Measurements from ENCODE around the gene ADGRG6. TPM values are rescaled to one million over a fixed set of nuclear protein-coding genes. Genes with fewer than 3 reads are reported as not detected.

The ADGRG6 gene
- total and polyA plus RNA-seq, 10 of the 15 experiments (the other 5 are each of a cell fraction or from before 2014, with no cell fraction given), result 0.01 to 0.24 (median 0.13) TPM; not detected in 7

GRCh38 chr6:142354650-142355049, 52.8 kb downstream of the ADGRG6 start:
- ChIA-PET SMC1A (ENCODE audit: uncharacterized antibody, unreplicated experiment) (no interaction called here), RAD21 (ENCODE audit: unreplicated experiment) (no interaction called here), POLR2A (no interaction called here), CTCF (no interaction called here)
- no peaks in the 10 kb centered on the region for H3K27me3 ChIP-seq (replicated peaks in 1 of 2; ENCODE audit: control insufficient read depth in 2 of 2, insufficient read depth in 2 of 2, low read length in 1 of 2)
- no peaks in the 10 kb centered on the region for H3K79me2 ChIP-seq (ENCODE audit: control insufficient read depth, insufficient read depth, low read length)
- no peak overlapping the region for H3K27ac ChIP-seq (ENCODE audit: control insufficient read depth, insufficient read depth)
- H3K9ac ChIP-seq (ENCODE audit: control insufficient read depth, insufficient read depth, low read length), result no peak overlapping the region
- ATAC-seq (no peak), DNase-seq (ENCODE audit: low read depth, low spot score) (no peak), FAIRE-seq (no peak)
- WGBS (ENCODE audit: insufficient coverage, insufficient replicate concordance, low lambda C conversion rate, missing lambda C conversion rate), result 46% methylated on average over 3 of the region's 3 CpGs
- no peak overlapping the region for H3K4me2 ChIP-seq (ENCODE audit: control insufficient read depth, insufficient read depth)
- intact Hi-C loops (cut with micrococcal nuclease; ENCODE audit: unreplicated experiment), result no loop called here
- H3K36me3 ChIP-seq (ENCODE audit: control insufficient read depth in 2 of 2, insufficient read depth in 2 of 2, low read length in 1 of 2), result no peaks in the 10 kb centered on the region
- H3K9me3 ChIP-seq (replicated peaks; ENCODE audit: control insufficient read depth, insufficient read depth, low read length), result no peaks in the 10 kb centered on the region
- no TSS peak for BruUV-seq (replicated peaks)
- in situ Hi-C loops (cut with MboI), result no loop called here
- no peak overlapping the region for H2AFZ ChIP-seq (ENCODE audit: control insufficient read depth, low read depth, low read length)
- no peaks in the 10 kb centered on the region for H4K20me1 ChIP-seq (ENCODE audit: control insufficient read depth, insufficient read depth)
- TF ChIP-seq TCF7 (IDR thresholded peaks at IDR 0.05; ENCODE audit: borderline replicate concordance), result no peak
- no peak for TF ChIP-seq SRF (IDR thresholded peaks at IDR 0.05; ENCODE audit: low read depth in 2 of 2, low read length in 2 of 2)
- TF ChIP-seq ATF7 (IDR thresholded peaks at IDR 0.05; ENCODE audit: low read depth), result no peak
- no peak for TF ChIP-seq ELK1 (IDR thresholded peaks at IDR 0.05; ENCODE audit: low read depth, low read length)
- no peaks in the 10 kb centered on the region for H3K4me1 ChIP-seq (ENCODE audit: control insufficient read depth, insufficient read depth, low read length)
- H3K4me3 ChIP-seq, result no peak overlapping the region

- H4K20me1 ChIP-seq (ENCODE audit: control insufficient read depth, insufficient read depth), result no peaks in the 10 kb centered on the region
- H2AFZ ChIP-seq (ENCODE audit: control insufficient read depth, low read depth, low read length), result no peak overlapping the region
- no peaks in the 10 kb centered on the region for H3K79me2 ChIP-seq (ENCODE audit: control insufficient read depth, insufficient read depth, low read length)
- ChIA-PET SMC1A (ENCODE audit: uncharacterized antibody, unreplicated experiment) (interaction anchor here (0.8 to 1.2 kb wide), 4 partner anchors 12 to 31 kb away, joined by 3 to 4 read pairs (median 3); no protein-coding TSS in a partner anchor), RAD21 (ENCODE audit: unreplicated experiment) (no interaction called here), POLR2A (interaction anchor here (0.5 kb wide), 1 partner anchor 23 kb away, joined by 4 read pairs; no protein-coding TSS in a partner anchor), CTCF (interaction anchor here (0.5 to 0.9 kb wide), 2 partner anchors 10 to 90 kb away, joined by 3 read pairs; no protein-coding TSS in a partner anchor)
- WGBS (ENCODE audit: insufficient coverage, insufficient replicate concordance, low lambda C conversion rate, missing lambda C conversion rate), result 4% methylated on average over 7 of the region's 7 CpGs
- DNase-seq (ENCODE audit: low read depth, low spot score) (no peak), FAIRE-seq (no peak), ATAC-seq (no peak)
- BruUV-seq (replicated peaks), result no TSS peak
- H3K4me2 ChIP-seq (ENCODE audit: control insufficient read depth, insufficient read depth), result no peak overlapping the region
- no peaks in the 10 kb centered on the region for H3K9me3 ChIP-seq (replicated peaks; ENCODE audit: control insufficient read depth, insufficient read depth, low read length)
- H3K9ac ChIP-seq (ENCODE audit: control insufficient read depth, insufficient read depth, low read length), result no peak overlapping the region
- no peaks in the 10 kb centered on the region for H3K36me3 ChIP-seq (ENCODE audit: control insufficient read depth in 2 of 2, insufficient read depth in 2 of 2, low read length in 1 of 2)
- no peak overlapping the region for H3K27ac ChIP-seq (ENCODE audit: control insufficient read depth, insufficient read depth)
- H3K4me1 ChIP-seq (ENCODE audit: control insufficient read depth, insufficient read depth, low read length), result no peaks in the 10 kb centered on the region
- intact Hi-C loops (cut with micrococcal nuclease; ENCODE audit: unreplicated experiment) (no loop called here), in situ Hi-C loops (cut with MboI) (no loop called here)
- no peak overlapping the region for H3K4me3 ChIP-seq
- H3K27me3 ChIP-seq (replicated peaks in 1 of 2; ENCODE audit: control insufficient read depth in 2 of 2, insufficient read depth in 2 of 2, low read length in 1 of 2), result no peaks in the 10 kb centered on the region
- no peak for TF ChIP-seq IRF5 (IDR thresholded peaks at IDR 0.05; ENCODE audit: borderline replicate concordance)
- no peak for TF ChIP-seq ZBTB4 (CRISPR knock-in tag; IDR thresholded peaks at IDR 0.05)
- TF ChIP-seq GABPA (IDR thresholded peaks at IDR 0.05; ENCODE audit: low read depth), result no peak
- TF ChIP-seq PAX8 (IDR thresholded peaks at IDR 0.05), result no peak
These were observed 53.8 kb downstream of the ADGRG6 start for GRCh38 chr6:142355520-142356174.
